Omental fat pad (tissue), 4 donors: ENCODE measurements around the gene DUSP22. TPM values are rescaled to one million over a fixed set of nuclear protein-coding genes. Genes with fewer than 3 reads are reported as not detected.

ENCODE experiments used
- ATAC-seq: fragments of 150-250 bp; one replicate; pipeline ENCODE4 v1.9.1; 2016; ENCODE audit warnings: mild to moderate bottlenecking, moderate library complexity; ENCODE audit not compliant: low FRiP score
- DNase-seq: peaks from one replicate; pipeline ENCODE4 v3.0.0-alpha.2; 2019; ENCODE audit warnings: low spot score
- CTCF ChIP-seq, 3 donors: fragments of 450-650 bp; IDR thresholded peaks; one replicate each; pipeline ENCODE4 v1.5.1; 2016 to 2017; ENCODE audit warnings: antibody characterized with exemption in 3 of 3, mild to moderate bottlenecking in 3 of 3, moderate library complexity in 2 of 3
- total RNA-seq, 4 donors: library from RNA; depleted of rRNA; stranded (reverse); fragments of >200 nt; gene quantifications; one replicate each; pipeline ENCODE4 v1.1.0, GENCODE V29; 2016

Gene DUSP22
- total RNA-seq, 4 donors from 2014 or later, result 47.4 to 93.6 (median 65.4) TPM

- ATAC-seq (no peak), DNase-seq (no peak)
- no peak for TF ChIP-seq CTCF (IDR thresholded peaks at IDR 0.05)
Measured at GRCh38 chr6:311679-312220, 19.5 kb downstream of the DUSP22 start.

- no peak for ATAC-seq
- DNase-seq, result no peak
- TF ChIP-seq CTCF (IDR thresholded peaks at IDR 0.05), result no peak
Measured at GRCh38 chr6:313087-313486, 20.8 kb downstream of the DUSP22 start.

- no peak for ATAC-seq
- no peak for TF ChIP-seq CTCF (IDR thresholded peaks at IDR 0.05)
- DNase-seq, result no peak
Measured at GRCh38 chr6:313917-314316, 21.6 kb downstream of the DUSP22 start.

- no peak for TF ChIP-seq CTCF (IDR thresholded peaks at IDR 0.05)
- DNase-seq (peak; percentile 7), ATAC-seq (no peak)
Measured at GRCh38 chr6:314377-314776, 22.1 kb downstream of the DUSP22 start.

GRCh38 chr6:315226-315625 is 22.9 kb downstream of the DUSP22 start:
- DNase-seq, result peak; percentile 12
- no peak for ATAC-seq
- no peak for TF ChIP-seq CTCF (IDR thresholded peaks at IDR 0.05)

- no peak for TF ChIP-seq CTCF (IDR thresholded peaks at IDR 0.05)
- DNase-seq (peak; percentile 17), ATAC-seq (no peak)
Measured at GRCh38 chr6:315921-316752, 23.9 kb downstream of the DUSP22 start.

GRCh38 chr6:316753-317038 is 24.4 kb downstream of the DUSP22 start:
- no peak for TF ChIP-seq CTCF (IDR thresholded peaks at IDR 0.05)
- DNase-seq, result no peak
- ATAC-seq, result no peak
